HG03469 (cell line): ENCODE measurements around the gene PDXDC1.
"Not testable (repeated sequence)": the region's sequence is repeated elsewhere in the genome, so short reads cannot be mapped to it uniquely, and the experiment has no call there.

Source experiments
- ATAC-seq: cut with Tn5 transposase; IDR thresholded peaks from one replicate; pipeline ENCODE4 v1.9.1; 2021; ENCODE audit warnings: mild to moderate bottlenecking, moderate library complexity, moderate number of reproducible peaks; ENCODE audit not compliant: unreplicated experiment

PDXDC1 gene

DNA sequence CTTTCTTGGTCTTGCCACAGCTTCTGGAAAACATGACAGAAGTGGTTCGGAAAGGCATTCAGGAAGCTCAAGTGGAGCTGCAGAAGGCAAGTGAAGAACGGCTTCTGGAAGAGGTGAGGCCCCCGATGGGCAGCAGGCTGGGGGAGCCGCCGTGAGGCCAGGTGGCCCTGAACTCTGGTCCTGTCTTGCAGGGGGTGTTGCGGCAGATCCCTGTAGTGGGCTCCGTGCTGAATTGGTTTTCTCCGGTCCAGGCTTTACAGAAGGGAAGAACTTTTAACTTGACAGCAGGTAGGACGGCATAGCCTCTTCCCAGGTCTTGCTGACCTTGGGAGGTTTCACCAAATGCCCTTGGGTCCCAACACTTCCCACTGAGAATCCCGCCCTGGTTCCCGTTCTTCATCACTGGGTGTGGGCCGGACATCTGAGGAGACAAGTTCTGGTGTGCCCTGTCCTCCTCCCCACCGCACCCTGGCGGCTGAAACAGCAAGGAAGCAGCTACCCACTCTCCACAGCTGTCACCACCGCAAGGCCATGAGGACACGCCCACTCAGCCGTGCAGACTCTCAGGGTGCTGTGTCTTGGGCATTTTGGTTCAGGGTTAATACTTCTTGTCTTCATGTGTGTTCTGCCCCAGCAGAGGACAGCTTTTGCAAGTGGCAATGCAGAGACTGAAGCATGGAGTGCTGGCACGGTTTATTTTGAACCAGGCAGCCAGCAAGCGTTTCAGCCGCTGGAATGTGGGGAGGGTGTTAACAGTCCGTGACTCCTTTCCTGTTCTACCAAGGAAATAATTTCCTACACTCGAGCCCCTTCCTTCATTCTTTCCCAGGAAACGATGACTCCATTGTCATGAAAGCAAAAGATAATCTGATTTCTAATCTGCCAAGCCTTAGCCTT is 59.7 kb downstream of the PDXDC1 start:
- ATAC-seq, result no peak

DNA sequence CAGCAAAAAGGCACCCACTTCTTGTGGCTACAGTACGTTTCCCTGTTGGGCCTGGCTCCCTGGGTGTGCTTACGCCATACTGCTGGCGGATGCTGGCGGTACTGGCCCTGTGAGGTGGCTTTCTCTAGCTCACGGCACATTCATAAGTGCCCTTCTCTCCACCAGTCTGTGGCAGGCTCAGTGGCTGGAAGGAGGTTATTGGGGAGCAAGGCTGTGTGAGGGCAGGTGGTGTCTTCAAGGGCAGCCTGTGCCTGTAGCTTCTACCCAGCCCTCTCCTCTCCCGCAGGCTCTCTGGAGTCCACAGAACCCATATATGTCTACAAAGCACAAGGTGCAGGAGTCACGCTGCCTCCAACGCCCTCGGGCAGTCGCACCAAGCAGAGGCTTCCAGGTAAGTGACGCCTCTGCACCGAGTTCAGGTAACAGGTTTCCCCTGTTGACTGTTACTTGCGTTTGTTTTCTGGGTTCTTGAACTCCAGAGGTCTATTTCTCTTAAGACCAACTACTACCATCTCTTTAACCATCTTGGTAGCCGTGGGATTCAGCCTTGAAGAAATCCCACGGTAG is 60.4 kb downstream of the PDXDC1 start:
- no peak for ATAC-seq

DNA sequence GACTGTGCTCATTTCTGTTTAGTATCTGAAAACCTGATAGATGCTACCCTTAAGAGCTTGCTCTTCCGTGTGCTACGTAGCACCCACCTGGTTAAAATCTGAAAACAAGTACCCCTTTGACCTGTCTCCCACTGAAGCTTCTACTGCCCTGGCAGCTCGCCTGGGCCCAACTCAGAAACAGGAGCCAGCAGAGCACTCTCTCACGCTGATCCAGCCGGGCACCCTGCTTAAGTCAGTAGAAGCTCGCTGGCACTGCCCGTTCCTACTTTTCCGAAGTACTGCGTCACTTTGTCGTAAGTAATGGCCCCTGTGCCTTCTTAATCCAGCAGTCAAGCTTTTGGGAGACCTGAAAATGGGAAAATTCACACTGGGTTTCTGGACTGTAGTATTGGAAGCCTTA is 62.2 kb downstream of the PDXDC1 start:
- ATAC-seq, result no peak

GRCh38 chr16:15037745-15038144 is 62.9 kb downstream of the PDXDC1 start:
- ATAC-seq, result no peak

- ATAC-seq, result no peak
Observed at GRCh38 chr16:15038689-15039088, 63.9 kb downstream of the PDXDC1 start.

- ATAC-seq, result no peak
Observed at GRCh38 chr16:15041271-15042004, 66.6 kb downstream of the PDXDC1 start.

DNA sequence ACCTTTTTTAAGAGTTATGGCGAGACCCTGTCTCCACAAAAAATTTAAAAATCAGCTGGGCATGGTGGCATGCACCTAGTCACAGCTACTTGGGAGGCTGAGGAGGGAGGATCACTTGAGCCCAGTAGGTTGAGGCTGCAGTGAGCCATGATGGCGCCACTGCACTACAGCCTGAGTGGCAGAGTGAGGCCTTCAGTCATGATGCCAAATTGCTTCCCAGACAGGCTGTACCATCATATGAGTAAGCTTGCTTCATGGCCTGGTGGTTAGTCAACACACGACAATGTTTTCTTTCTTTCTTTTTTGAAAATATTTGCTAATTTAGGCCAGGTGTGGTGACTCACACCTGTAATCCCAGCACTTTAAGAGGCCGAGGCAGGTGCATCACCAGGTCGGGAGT is 68.5 kb downstream of the PDXDC1 start:
- ATAC-seq, result no peak

- ATAC-seq, result no peak
Observed at GRCh38 chr16:15044286-15044685, 69.5 kb downstream of the PDXDC1 start.

DNA sequence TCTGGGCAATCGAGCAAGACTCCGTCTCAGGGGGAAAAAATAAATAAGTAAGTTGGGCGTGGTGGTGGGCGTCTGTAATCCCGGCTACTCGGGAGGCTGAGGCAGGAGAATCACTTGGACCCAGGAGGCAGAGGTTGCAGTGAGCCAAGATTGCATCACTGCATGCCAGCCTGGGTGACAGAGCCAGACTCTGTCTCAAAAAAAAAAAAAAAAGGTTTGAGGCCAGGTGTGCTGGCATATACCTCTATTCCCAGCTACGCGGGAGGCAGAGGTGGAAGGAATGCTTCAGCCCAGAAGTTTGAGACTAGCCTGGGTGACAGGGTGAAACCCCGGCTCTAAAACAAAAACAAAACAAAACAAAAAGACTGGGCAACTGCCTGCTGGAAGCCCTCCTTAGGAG is 70.4 kb downstream of the PDXDC1 start:
- ATAC-seq, result not testable (repeated sequence)

DNA sequence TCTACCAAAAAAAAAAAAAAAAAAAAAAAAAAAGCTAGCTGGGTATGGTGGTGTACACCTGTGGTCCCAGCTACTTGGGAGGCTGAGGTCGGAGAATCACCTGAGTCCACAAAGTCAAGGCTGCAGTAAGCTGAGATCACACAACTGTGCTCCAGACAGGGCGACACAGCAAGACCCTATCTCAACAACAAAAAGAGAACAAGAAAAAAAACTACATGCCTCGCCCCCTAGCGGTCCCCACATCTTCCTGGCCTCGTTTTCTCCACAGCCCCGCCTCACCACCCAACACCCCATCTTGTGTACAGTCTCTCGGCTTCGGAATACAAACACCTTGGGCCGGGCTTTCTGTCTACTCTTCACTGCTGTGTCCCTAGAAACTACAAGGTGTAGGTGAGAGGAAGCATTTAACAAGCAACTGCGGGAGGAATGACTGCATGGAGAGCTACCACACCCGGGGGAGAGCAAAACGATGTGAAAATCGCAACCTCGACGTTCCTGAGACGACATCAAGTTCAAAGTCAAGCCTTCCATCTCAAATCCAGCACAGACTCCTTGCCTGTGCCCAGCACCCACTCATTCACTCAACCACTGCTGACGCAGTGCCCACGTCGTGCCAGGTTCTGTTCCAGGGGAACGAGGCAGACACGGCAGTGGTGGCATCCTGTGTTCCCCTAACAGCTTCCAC is 72.0 kb downstream of the PDXDC1 start:
- no peak for ATAC-seq

GRCh38 chr16:15049581-15050180 is 74.9 kb downstream of the PDXDC1 start:
- no peak for ATAC-seq

DNA sequence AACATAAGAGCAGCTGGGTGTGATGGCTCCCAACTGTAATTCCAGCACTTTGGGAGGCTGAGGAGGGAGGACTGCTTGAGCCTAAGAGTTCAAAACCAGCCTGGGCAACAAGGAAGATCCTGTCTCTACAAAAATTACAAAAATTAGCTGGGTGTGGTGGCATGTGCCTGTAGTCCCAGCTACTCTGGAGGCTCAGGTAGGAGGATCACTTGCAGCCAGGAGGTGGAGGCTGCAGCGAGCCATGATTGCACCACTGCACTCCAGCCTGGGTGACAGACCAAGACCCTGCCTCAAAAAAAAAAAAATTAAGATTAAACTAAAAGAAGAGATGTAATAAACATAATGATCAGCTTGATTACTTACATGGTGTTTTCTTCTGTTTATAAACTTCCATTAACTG is 75.6 kb downstream of the PDXDC1 start:
- ATAC-seq, result not testable (repeated sequence)

- ATAC-seq, result no peak
Observed at GRCh38 chr16:15051387-15051951, 76.6 kb downstream of the PDXDC1 start.

DNA sequence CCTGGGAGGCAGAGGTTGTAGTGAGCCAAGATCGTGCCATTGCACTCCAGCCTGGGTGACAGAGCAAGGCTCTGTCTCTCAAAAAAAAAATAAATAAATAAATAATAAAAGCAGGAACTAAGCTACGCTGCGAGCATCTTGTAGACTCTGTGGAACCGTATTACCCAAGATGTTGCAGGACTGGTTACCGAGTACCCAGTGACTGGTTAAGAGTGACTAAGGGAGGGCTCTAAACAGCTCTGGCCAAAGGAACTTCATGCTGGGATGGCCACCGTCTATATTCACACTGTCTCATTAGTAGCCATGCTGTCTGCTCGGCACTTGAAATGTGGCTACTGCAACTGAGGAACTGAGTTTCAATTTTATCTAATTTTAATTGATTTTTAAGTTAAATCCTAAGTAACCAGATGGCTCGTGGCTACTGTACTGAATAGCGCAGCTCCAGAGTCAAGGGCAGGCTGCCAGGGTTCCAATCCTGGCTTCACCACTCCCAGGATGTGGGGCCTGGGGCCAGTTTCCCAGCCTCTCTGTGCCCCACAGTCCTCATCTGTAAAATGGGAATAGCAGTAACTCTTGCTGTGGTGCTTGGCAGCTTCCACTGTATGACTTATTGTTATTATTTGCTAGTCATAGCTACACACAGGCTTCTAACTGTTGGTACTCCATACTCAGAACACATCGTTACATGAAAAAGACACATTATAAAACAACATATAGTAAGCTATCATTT is 78.1 kb downstream of the PDXDC1 start:
- ATAC-seq, result no peak

DNA sequence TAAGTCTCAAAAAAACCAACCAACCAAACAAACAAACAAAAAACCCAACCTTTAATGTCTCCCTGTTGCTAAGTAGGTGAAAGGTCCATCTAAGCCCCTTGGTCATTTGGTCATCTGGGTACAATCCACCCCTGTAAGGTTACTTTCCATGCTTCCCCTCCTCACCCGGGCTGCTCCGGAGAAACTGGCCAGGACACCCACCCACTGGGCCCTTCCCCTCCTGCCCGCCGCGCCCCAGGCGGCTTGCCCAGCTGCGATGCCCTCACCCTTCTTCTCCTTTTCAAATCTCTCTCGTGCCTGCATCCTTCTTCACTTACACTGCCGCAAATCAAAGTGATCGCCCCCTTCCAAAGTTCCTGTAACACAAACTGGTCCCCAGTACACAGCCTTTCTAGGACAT is 79.1 kb downstream of the PDXDC1 start:
- no peak for ATAC-seq

- ATAC-seq, result no peak
Observed at GRCh38 chr16:15054357-15055140, 79.7 kb downstream of the PDXDC1 start.

- ATAC-seq, result peak; percentile 35
Observed at GRCh38 chr16:15055141-15056053, 80.6 kb downstream of the PDXDC1 start.
